ENCODE measurements around the gene ZPBP.

GRCh38 chr7:49937608-49938007 lies 155.4 kb downstream of the ZPBP start:
- TF ChIP-seq CTCF (IDR thresholded peaks at IDR 0.05; ENCODE audit: insufficient read depth, low read length) = no peak
- no peak for TF ChIP-seq POLR2AphosphoS5 (IDR thresholded peaks at IDR 0.05; ENCODE audit: low read depth)
- no peak for TF ChIP-seq REST (IDR thresholded peaks at IDR 0.05; ENCODE audit: insufficient replicate concordance, low read depth)
- TF ChIP-seq GABPA (IDR thresholded peaks at IDR 0.05; ENCODE audit: low read depth) = no peak
- TF ChIP-seq SPI1 (IDR thresholded peaks at IDR 0.05; ENCODE audit: borderline replicate concordance, low read depth) = no peak

All from HL-60 (cell line).